GM12874 (cell line): Measurements from ENCODE around the gene ZMIZ1.

Experiments used
- CTCF ChIP-seq: IDR thresholded peaks from 2 replicates; pipeline ENCODE4 v1.5.1; 2011; ENCODE audit warnings: low read depth, mild to moderate bottlenecking, control low read depth, low read length, moderate library complexity; ENCODE audit not compliant: insufficient read depth

The ZMIZ1 gene

GRCh38 chr10:79348640-79348988 lies 279.8 kb downstream of the ZMIZ1 start:
- TF ChIP-seq CTCF = no peak

- no peak for TF ChIP-seq CTCF
Observed at GRCh38 chr10:79349072-79349491, 280.3 kb downstream of the ZMIZ1 start.

GRCh38 chr10:79349766-79350406 lies 281.1 kb downstream of the ZMIZ1 start:
- no peak for TF ChIP-seq CTCF

DNA sequence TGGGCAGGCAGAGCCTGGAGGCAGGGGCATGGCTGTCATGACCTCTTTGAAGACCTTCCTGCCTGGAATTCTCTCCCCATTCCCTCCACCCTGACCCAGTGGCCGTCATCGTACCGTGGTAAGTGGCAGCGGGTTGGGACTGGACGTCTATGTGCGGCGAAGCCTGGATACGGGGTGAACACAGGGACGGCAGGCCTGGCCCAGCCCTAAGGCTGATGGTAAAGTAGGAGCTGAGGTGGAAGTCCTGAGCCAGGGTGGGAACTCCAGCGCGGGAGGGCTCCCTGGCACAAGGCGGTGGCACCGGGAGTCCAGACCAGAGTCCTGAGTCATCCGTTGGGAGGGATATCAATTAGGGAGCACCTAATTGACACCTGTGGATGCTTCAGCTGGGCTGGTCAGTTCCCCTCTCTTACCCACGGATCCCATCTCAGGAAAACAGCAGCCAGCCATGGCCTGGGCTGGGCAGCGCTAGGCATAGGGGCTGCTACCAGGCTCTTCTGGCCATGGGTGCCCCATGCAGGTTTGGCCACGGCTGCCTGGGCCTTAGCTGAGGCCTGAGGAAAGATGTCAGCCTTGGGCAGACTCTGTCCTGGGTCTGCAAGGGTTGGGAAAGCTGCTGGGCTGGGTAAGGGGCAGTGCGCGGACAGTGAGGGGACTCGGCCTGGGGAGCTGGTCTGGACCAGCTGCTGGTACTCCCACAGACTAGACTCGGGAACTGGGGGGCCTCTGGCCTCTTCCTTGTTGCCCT lies 281.8 kb downstream of the ZMIZ1 start:
- TF ChIP-seq CTCF = no peak

- TF ChIP-seq CTCF = no peak
Observed at GRCh38 chr10:79351332-79351731, 282.6 kb downstream of the ZMIZ1 start.

DNA sequence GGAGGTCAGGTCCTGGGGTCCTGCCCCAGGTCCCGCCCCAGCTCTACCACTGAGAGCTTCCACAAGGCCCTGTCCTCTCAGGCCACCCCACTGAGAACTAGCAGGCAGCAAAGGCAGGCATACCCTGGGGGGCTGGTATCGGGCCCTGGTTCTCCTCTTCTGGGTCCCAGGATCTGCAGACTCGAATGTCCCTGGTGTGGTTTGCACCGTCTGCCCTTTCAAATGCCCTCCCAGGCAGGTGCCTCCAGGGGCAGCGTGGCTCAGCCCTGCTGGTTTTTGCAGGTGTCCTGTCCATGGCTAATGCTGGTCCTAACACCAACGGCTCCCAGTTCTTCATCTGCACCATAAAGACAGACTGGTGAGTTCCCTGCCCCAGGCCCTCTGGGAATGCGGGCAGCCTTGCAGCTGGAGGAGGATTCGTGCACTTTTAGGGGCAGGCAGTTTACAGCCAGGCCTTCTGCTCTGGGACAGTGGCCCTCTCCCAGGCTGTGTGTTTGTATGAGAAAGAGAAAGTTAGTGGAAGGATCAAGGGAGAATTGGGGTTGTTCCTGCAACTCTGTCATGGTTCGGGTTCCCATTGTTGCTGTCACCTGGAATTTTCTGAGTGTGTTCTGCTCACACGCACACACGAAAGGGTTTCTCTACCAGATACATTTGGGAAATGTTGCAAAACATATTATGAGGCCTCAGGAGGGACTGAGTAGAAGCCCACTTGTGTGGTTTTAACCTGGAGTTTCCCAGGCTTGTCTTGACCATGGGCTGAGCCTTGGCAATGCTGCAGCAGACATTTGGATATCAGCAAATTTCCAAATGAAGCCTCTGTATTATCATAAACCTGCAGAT lies 283.5 kb downstream of the ZMIZ1 start:
- TF ChIP-seq CTCF = no peak

GRCh38 chr10:79353000-79353406 lies 284.2 kb downstream of the ZMIZ1 start:
- TF ChIP-seq CTCF = no peak
